NCI-H1105 treated with DMSO at 0.1 percent for 48 hours (cell line): ENCODE measurements around the gene DLGAP4.
"Not testable (repeated sequence)": the region's sequence is repeated elsewhere in the genome, so short reads cannot be mapped to it uniquely, and the experiment has no call there.

Experiments used
- DNase-seq: peaks from one replicate; lab custom pipeline; 2025; lab: John Stamatoyannopoulos, UW

DLGAP4 gene

DNA sequence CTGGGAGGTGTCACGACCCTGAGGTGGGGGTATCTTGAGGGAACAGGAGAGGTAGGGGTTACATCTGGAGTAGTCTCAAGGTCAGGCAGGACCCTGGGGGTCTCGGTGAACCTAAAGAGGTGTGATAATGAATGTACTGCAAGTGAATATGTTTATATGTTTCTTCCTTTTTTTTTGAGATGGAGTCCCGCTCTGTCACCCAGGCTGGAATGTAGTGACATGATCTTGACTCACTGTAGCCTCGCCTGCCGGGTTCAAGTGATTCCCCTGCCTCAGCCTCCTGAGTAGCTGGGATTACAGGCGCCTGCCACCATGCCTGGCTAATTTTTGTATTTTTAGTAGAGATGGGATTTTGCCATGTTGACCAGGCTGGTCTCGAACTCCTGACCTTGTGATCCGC lies 168.9 kb downstream of the DLGAP4 start:
- DNase-seq = not testable (repeated sequence)

DNA sequence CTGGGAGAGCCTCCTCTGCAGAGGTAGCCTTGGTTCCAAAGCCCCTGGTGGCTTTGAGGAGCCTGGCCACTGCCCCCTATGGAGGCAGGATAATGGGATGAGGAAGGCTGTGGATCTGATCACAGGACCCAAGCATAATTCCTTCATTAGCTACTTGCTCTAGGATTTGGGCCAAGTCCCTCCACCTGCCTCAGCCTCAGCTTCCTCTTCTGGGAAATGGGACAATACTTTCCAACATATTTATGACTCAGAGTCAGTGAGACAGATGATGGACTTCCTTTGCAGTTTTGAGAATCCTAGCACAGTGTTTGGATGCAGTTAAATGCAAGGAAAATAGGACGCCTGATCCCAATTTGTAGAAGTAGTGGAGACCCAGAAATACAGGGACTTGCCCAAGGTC lies 171.3 kb downstream of the DLGAP4 start:
- no peak for DNase-seq

DNA sequence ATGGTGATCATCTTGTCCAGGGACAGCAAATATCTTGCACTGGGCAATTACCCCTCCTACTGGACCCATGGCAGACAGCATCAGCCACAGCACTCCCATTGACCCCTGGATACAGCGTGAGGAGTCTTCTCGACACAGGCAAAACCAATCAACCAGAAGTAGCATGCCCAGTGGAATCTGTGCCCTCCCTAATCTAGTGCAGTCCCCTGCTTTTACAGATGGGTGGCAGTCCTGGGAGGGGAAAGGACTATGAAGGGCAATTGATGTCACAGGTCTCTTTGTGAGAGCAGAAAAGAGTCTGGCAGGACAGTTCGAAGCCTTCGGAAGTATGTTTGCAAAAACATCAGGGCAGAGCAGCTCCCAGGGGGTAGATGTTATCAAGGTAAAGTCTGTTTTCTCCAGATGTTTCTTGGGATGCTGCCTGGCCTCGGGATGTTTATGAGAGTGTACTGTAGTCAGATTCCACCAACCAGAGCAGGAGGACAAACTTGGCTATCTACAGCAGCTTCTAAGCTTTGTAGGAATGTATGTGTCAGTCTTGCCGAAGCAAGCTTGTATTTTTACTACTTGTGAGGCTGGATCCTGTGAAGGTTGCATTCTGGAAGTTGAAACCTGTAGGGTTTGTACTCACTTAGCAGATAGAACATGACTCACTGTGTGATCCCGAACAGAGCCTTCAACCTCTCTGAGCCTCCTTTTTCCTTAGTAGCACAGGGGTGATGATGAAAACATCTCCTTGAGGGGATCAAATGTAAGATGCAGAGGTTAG lies 172.2 kb downstream of the DLGAP4 start:
- DNase-seq = no peak

DNA sequence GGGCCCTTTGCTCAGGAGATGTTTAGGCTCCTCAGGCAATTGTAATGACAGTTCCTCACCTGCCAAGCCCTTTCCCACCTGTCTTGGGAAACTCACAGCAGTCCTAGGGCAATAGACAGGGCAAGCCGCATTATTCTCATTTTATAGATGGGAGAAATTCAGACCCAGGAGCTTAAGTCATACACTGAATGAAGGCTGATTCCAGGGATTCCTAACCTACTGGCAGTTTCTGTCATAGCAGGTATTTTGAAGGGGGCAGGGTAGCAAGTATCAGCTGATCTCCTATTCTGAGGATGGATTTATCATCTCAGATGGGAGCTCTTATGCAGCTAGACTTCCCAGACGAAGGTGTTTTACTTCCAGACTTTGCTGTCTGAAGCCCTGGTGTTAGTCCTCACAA lies 173.8 kb downstream of the DLGAP4 start:
- no peak for DNase-seq

DNA sequence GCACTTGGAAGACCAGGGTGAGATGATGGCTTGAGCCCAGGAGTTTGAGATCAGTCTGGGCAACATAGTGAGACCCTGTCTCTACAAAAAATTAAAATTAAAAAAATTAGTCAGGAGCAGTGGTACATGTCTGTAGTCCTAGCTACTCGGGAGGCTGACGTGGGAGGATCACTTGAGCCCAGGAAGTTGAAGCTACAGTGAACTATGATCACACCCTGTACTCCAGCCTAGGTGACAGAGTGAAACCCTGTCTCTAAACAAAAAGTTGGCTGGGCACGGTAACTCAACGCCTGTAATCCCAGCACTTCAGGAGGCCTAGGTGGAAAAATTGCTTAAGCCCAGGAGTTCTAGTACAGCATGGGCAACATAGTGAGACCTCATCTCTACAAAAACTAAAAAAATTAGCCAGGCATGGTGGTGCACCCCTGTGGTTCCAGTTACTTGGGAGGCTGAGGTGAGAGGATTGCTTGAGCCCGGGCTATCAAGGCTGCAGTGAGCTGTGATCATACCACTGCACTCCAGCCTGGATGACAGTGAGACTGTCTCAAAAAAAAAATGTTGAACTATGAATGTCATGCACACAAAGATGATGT lies 174.4 kb downstream of the DLGAP4 start:
- no peak for DNase-seq

DNA sequence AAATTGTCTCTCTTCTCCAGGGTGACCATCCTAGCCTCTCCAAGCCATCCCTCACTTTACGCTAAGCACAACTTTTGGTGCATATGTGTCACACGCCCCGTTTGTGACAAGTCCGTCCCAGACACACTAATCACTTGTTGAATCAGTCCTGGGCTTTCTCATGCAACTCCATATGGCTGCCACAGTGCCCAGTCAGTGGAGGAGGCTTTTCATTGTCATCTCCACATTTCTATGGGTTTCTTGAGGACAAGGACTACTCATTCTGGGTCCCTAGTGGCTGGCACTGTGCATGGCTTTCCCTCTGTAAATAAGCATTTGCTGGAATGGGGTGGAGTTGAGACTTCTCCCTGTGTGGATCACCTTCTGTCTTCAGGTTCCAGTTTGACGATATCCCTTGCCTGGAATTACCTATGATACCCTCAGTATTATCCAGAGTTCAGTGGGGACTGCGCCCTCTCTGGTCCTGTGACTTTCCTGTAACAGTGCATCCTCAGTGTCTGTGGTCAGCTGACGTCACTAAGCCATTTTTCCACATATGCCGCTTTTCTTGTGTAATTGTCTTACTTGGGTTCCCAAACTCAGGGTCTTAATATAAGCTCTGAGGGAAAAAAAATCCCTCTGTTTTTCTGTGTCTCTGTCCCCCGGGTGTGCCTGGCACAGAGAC lies 175.4 kb downstream of the DLGAP4 start:
- no peak for DNase-seq

DNA sequence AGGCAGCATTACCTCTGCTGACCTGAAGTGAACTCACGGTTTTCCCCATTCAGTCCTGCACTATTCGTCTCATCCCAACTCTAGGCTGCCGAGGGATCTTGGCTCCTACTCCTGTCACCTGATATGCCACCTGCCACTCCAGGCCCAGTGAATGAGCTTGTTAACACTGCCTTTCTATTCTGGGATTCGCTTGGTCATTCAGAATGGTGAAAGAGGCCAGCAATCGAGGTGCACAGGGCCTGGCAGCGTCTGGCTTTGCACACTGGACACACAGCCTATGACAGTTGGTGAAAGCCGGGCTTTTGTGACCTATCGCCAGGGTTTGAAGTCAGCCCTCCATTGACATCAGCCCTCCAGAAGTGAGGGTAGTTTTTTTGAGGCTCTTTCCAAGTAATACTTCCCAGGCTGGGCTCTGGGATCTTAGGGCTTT lies 175.9 kb downstream of the DLGAP4 start:
- peak; percentile 93 for DNase-seq

DNA sequence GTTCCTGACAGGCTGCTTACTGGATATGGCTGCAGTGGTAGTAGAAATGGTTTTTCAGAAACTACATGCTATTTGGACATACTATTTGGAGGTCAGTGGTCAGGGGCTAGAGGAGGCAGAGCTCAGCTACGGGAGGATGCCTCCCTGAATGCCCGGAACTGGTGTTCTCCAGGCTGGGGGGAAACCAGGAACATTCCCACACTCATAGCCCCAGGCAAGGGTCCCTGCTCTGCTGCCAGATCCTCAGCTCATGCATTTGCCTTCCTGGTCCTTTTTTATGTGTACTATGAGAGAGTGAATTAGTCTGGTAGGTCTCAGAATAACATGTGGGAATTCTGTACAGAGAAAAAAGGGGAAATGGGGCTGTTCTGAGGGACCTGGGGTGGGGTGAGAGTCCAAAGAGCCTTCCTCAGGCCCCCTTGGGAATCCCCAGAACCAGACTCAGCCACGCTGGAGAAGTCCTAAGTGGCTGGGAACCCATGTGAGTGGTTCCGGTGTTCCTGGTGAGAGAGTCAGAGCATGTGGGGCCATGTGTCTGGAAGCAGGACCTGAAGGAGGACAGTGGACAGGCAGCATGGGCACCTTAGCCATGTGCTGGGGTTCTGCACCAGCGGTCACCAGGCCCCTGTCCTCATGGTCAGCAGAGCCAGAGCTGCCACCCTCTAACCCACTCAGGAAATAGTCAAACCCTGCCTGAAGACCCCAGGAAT lies 177.2 kb downstream of the DLGAP4 start:
- DNase-seq = no peak

DNA sequence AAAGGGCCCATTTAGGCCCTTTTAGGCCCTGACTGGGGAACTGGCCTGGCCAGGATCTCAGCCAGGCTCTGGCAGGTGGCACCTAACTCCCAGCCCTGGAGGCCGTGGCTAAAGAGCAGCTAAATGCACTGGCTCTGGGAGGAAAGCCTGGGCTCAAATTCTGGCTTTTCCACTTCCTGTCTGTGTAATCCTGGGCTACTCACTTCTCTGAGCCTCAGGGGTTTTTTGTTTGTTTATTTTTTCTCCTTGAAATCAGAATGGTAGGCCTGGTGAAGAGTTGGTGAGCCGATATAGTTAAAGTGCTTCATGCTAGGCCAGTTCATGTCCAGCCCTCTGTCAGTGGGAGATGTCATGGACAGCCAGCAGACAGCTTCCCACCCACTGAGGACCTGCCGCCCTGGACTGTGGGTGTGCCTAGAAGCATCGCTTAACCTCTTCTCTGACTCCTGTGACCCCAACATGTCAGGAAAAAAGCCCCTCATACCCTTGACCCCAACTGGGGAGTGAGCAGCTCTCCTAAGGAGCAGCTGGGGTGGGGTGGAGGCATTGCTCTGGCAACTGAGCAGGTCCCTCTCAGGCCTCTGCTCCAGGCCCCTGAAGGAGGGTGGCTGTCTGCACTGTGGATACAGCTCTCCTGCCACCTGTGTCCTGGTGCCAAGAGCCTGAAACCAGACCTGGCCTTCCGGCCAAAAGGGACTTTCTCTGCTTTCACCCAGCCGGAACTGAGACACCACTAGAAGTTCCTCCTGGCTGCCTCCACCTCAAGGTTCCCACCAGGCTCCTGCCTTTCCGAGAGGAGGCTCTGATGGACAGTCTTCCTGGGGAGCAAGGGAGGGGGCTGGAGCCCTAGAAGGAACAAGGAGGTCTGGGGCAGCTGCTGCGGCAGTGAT lies 178.0 kb downstream of the DLGAP4 start:
- no peak for DNase-seq

DNA sequence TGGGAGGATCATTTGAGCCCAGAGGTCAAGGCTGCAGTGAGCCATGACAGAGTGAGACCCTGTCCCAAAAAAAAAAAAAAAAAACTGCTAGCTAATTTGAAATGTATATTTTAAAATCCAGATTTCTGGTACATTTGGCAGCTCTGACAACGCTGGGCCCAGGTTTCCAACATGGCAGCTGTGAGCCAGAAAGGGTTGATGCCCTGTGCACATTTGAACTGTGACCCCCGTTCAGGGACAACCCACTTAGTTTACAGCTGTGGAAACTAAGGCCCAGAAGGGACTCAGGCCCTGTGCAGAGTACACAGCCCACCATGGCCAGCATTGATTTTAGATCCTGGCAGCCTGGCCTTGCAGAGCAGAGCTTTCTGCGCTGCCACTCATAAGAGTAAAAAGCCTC lies 179.1 kb downstream of the DLGAP4 start:
- no peak for DNase-seq

DNA sequence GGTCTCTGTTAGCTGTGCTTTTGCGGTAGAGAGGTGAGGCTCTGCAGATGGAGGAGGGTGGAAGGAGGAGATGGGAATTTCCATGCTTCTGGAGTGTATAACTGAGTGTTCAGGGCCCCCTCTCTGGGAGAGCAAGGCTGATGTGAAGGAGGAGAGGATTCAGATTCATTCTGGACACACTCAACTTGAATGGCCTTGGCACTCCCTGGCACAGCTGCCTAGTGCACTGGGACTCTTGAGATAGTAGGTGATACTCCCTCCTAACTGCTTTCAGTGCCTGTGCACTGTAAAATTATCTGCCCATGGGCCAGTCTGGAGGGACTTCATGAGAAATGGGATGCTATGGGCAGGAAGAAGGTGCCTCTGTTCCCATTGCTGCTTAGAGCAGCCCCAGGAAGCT lies 180.9 kb downstream of the DLGAP4 start:
- no peak for DNase-seq

DNA sequence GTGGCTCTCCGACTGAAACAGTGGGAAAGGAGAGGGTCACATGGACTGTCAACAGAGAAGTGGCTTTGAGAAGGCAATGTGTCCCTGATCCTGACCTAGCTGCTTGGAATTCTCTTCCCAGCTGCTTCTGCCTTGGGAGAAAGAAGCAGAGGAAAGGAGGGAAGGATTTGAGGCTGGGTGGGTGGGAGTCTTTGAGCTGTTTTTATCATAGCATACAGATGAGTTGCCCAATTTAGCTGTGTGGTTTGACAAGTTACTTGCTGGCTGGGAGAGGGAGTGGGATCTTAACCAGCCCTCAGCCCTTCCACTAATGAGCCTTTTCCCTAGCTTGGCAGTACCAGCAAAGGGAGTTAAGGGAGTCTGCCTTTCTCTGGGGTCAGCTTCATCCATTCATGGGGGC lies 184.1 kb downstream of the DLGAP4 start:
- no peak for DNase-seq

DNA sequence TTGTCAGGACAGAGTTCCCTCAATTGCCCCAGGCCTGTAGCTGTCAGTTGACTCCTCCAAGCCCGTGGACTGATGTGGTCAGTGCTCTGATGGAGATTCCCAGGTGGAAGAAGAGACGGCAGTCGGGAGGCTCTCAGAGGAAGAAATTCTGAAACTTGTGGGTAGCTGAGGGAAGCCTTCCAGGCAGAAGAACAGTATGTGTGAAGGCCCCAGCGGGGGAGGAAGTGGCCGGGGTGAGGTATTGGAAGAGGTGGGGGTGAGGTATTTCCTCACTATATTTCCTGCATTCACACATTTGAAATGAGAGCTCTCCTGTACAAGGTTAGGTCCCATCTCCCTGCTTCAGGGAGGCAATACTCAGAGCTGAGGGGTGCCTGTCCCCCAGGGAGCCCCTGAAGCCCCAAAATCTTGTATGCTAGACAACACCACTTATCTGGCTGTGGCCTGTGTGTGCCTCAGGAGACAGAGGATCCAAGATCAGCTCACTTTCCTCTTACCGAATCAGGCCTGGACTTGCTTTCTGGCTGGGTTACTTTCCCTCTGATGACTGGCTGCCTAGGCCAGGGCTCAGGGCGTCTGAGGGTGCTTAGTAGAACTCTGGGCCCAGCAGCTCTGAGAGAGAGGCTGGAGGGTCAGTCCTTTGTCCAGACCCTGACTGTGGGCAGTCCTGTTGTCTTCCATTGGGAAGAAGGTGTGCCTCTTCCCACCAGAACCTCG lies 185.9 kb downstream of the DLGAP4 start:
- DNase-seq = no peak

DNA sequence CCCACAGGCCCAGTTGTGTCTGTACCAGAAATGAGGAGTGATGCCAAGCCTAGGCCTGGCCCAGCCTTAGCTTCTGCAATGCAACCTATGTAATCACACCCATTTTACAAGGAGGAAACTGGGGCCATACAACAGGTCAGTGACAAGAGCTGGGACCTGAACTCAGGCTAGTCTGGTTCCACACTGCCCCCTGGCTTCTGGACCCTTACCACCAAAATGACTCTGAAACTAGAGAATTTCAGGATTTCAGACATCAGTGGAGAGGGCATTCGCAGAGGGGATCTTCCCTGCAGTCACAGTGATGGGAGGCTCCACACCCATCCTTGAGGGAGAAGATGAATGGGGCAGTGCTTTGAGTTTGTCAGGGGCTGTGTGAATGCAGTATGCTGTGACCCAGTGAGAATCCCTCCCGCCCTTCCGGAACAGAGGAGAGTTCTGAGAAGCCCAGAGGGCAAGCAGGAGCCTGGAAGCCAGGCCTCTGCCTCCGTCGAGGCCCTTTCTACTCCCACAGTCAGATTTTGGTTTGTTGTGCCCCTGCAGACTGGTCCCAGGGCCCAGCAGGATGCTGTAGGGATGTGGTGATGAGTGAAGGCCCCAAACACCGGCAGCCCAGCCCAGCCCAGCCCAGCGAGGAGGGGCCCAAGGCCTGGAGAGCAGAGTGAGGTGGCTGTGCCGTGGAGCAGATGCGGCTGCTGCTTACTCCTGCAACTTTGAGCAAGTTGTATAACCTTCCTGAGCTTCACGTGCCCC lies 187.1 kb downstream of the DLGAP4 start:
- no peak for DNase-seq

DNA sequence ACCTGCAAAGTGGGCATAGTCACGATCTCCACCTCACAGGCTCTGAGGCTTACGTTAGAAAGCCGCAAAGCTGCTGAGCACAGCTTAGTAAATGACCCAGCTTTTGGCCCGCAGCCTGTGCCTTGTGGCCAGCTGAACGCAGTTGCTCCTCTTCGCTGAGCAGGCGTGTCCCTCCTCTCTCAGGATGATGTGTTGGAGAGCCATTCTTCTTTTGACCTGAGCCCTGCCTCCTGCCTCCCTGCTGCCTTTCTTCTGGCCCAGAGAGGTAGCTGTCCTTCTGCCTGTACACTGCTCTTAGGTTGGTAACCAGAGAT lies 187.6 kb downstream of the DLGAP4 start:
- DNase-seq = no peak

DNA sequence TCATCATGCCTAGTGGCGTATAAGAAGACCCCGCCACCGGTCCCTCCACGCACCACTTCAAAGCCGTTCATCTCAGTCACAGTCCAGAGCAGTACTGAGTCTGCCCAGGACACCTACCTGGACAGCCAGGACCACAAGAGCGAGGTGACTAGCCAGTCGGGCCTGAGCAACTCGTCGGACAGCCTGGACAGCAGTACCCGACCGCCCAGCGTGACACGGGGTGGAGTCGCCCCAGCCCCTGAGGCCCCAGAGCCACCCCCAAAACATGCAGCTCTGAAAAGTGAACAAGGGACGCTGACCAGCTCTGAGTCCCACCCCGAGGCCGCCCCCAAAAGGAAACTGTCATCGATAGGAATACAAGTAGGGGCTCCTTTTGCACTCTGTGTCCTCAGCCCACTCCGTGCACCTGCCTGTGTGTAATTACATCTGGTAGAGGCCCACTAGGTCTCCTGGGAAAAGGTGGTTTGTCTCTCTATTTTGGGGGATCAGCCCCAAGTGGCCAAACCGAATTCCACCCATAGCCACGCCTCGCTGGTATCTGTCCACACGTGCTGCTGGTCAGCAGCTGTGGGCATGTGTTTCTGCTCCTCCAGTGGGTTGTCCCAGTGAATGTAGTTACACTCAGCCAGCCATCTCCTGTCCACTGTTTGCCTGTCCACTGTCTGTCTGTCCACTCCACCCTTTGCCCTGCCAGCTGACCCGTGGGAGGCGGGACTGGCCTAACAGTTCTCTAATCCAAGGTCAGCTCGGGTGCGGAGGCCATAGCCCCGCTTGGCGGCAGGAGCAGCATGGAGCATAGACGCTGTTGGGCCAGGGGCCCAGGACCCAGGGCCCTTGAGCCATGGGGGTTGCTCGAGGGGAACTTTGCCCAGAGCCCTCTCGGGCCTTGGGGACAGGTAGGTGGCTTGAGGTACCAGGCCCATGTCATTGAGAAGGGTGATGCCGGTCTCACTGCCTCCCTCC lies 190.8 kb downstream of the DLGAP4 start:
- DNase-seq = no peak

DNA sequence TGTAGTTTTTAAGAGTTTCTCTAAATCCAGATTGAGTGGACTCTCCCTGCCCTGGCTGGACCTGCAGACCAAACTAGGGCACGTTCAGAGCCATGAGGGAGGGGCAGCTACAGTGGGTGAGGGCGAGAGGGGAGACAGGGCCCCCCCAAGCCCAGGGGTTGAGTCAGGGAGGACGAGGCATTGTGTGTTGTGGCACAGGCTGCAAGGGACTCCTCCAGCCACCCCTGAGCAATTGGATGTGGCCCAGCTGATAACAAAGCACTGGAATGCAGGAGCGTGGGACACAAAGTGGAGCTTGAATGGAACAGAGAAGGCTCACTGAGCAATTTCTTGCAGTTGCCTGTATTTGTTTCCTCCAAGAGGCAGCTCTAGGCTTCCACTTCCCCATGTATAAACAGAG lies 191.7 kb downstream of the DLGAP4 start:
- no peak for DNase-seq

DNA sequence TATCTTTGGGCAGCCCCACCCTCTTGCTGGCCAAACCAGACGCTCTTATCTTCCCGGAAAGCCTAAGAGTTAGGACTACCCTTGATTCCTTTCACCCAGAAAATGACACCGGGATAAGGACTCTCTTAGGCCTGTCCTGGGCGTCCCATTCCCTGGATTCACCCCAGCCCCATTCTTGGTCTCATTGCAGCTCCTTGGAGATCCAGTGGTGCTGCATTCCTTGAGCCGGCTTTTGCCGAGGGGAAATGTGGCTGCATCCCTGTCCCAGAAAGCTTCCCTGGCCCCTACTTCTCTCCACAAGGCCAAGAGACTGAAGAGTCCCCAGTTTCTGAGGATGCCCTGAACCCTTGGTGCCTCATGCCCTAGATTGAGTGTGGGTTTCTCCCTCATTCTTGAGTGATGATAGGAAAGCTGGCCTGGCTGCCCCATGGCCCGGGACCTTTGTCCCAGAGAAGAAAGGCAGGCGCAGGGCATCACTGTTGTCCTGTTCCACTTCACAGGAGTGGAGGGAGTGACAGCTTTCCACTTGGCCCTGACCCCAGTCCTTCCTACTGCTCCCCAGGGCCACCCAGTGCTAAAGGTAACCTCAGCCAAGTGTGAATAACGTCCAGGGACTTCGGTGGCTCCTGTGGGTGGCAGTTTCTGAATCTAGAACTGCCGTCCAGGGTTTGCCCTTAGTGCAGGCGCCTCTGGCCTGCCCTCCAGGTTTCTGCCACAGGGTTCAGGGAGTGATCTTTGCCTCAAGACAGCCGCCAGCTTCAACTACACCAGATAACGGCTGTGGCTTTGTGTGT lies 192.4 kb downstream of the DLGAP4 start:
- no peak for DNase-seq

DNA sequence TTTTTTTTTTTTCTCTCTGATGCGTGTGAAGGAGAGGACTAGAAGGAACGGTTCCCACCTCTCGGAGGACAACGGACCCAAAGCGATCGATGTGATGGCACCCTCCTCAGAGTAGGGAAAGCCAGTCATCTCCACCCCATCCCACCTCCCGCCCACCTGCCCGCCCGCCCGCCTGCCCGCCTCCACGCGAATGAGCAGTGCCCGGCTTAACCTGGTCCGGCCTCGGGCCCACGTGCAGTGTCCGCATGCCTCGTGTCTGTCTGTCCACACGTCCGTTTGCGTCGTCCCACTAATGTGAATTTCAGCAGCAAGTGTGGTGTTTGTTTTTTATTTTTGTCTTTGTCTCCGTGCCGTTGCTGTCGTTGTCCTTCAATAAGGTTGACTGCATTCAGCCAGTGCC lies 193.1 kb downstream of the DLGAP4 start:
- no peak for DNase-seq
